Stimulated activated CD4-positive, alpha-beta T cell treated with anti-CD3 and anti-CD28 coated beads, Interleukin-12 subunit alpha, Interleukin-12 subunit beta, amount 100 ng/mL, for 24 hours (primary cell): ENCODE results near the gene SEMA3D.
"Not testable (repeated sequence)": the region's sequence is repeated elsewhere in the genome, so short reads cannot be mapped to it uniquely, and the experiment has no call there.

Experiments used
- DNase-seq, 2 experiments: peaks; one replicate each; pipeline ENCODE4 v3.0.0-alpha.2; 2020; ENCODE audit warnings: low read depth in 2 of 2

The SEMA3D gene

DNA sequence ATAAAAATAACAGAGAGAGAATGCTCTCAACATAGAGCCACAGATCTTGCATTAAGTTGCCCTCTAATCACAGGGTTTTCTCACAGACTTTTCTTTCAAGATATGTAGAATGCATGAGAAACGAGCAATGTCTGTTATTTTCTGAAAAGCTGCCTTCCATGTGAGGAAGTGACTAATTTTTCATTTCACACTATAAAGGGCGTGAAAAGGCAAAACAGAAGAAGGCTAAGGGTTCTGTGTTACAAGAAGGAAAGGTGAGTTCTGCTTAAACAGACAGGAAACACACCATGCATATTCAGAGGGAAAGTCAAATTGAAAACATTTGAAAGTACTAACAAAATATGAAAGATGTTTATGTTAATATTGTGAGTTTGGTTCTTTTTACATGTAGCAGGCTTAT lies 189.2 kb downstream of the SEMA3D start:
- DNase-seq, result no peak

DNA sequence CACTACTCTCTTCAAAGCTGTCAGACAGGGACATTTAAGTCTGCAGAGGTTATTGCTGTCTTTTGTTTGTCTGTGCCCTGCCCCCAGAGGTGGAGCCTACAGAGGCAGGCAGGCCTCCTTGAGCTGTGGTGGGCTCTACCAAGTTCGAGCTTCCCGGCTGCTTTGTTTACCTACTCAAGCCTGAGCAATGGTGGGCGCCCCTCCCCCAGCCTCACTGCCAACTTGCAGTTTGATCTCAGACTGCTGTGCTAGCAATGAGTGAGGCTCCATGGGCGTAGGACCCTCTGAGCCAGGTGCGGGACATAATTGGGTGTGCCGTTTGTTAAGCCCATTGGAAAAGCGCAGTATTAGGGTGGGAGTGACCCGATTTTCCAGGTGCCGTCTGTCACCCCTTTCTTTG lies 193.9 kb downstream of the SEMA3D start:
- not testable (repeated sequence) for DNase-seq

DNA sequence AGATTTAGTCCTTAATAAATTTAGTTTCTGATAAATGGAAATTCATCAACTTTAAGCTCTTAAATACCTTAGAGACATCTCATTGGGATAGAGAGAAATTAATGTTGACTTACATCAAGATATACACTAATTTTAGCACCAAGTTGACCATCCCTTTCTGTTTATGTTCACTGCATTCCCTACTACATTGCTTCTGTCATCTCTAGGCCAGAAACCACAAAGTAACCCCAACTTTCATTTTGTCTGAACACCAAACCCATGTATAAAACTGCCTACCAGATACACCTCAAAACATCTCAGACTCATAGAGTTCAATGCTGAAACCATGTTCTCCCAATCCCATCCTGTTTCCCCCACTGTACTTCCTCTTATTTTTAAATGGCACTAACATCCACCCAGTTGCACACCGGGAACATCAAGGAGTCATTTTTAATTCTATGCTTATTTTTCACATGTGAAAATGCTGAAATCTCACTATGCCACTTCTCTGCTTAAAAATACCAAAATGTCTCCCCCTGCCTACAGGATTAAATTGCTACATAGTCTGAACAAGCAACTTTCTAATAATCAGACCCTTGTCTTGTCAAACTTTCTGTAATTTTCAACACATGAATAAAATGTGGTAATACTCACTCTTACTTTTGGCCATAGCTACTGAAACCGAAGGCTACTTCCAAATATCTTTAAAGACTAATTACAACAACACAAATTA lies 201.6 kb downstream of the SEMA3D start:
- no peak for DNase-seq

DNA sequence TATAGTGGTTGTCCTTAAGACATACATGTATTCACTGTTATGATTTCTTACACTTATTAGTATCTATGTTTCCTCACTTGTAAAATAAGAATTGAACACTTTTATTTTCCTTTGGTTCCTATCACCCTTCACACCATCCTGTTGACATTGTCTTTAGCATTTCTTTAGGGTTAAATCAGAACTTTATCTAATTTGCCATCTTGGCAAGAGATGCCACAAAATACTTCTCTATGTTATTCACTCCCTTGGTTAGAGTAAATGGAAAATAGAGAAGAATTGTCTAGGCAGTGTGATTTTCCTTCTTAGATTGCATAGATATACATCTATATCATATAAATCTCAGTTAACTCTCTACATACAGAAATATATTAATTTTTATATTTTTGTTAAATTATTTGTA lies 204.7 kb downstream of the SEMA3D start:
- no peak for DNase-seq

DNA sequence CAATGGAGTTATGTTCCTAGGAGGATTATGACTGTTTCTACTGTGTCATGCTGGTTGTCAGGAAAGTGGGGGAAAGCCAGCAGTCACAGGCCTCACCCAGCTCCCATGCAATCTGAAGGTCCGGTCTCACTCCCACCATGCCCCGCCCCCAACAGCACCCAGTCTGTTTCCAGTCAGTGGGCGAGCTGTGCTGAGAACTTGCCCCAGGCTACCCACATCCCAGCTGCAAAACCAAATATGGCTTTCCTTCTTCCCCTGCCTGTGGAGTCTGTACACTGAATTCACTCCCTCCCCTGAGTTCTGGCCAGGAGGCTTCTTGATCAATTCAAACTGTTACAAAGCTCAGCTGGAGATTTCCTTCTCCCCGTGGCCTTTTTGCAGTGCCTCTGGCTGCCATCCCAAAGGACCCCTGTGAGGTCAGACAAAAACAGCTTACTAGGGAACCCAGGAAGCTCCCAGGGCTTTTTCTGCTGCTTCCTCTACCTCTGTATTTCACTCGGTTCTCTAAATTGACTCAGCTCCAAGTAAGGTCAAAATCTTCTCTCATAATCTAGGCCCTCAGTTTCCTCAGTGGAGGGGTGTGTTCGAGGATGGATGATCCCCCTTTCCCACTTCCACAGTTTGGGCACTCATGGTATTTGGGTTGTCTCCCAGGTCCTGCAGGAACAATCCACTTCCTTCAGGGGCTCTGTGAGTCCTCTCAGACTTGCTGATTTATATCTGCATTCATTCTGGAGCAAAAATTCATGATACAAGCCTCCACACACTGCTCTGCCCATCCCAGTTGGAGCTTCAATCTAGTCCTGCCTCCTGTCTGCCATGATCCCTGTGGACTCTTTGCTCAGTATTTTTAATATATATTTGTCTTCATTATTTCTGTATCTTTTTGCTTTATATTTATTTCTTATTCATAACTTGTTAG lies 205.5 kb downstream of the SEMA3D start:
- DNase-seq, result no peak

DNA sequence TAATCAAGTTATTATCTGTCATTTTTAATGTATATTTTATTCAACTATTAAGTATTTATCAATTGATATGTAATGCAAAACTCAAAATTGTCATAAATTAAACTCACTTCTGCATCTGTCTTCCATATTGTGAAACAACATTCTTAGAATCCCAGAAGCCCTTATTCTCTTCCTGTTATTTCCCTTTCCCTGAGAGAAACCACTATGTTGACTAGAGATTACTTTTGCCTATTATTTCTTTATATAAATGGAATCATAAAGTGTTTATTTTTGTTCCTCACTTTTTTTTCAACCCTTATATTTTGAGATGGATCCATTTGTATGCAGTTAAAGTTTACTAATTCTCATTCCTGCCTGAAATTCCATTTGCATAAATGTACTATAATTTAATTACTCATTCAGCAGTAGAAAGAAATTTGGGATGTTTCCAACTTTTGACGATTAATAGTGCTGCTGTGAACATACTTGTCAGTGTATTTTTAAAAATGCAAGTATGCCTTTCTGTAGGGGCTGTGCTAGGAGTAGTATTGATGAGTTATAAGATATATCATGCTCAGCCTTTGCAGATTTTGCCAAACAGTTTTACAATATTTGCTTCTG lies 211.2 kb downstream of the SEMA3D start:
- DNase-seq, result no peak

DNA sequence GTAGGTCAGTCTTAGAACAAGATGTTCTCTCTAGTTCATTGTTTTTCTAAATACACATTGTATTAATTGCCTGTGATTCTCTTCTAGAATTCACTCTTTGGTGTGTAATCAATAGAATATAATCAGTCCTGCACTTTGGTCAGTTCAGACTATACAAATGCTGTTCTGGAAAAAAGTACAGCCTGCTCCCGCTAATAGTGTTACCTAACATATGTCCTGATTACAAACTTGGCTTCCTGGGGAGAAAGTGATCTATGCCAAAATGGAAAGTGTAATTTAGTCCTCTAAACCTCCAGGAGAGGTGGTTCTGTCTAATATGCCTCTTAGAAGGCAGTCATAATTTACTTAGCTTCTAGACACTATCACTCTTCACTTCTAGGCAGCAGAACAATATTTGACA lies 215.5 kb downstream of the SEMA3D start:
- DNase-seq, result no peak

DNA sequence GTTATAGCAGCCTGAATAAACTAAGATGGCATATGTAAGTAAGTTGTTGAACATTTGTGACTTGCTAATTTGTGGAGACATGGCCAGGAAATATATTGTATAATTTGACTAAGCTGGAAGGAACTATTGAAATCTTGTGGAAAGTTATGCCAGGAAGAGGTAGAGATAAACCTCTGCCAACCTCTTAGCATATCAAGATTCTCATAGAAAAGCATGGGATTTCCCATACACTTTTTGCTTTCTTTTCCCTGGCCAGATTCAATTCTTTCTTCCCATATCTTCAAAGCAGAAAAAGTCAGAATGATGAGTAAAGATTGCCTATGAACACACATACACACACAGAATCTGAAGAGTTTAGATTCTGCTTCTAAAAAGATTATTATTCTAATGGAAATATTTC lies 216.2 kb downstream of the SEMA3D start:
- no peak for DNase-seq

DNA sequence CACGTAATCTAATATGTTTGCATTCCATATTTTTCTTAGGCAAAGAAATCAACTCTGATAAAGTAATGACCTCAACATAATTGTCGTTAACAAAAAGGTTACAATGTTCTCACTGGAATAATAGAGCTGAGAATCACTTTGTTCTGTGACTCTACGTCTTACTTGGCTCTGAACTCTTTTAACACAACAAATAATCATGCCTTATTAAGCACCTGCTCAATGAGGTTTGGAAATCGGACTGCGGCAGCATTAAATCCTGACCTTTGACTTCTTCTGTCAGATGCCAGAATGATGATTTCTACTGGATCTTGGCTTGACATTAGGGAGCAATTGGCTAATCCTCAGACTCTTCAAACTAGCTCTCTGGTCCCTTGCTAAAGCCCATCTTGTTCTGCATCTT lies 233.6 kb downstream of the SEMA3D start:
- DNase-seq, result no peak

DNA sequence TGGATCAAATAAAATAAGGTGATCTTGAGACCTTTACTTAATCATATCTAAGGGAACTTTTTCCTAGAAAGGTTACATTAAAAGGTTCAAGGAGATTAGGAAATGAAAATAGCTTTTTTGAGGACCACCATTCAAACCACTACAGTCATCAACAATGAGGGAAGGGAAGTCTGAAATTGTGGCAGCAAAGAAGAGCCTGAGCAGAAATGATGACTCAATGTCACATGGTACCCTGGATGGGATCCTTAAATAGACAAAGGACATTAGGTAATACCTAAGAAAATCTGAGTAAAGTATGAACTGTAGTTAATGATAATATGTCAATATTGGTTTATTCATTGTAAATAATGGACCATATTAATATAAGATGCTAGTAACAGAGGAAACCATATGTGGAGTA lies 236.0 kb downstream of the SEMA3D start:
- no peak for DNase-seq

DNA sequence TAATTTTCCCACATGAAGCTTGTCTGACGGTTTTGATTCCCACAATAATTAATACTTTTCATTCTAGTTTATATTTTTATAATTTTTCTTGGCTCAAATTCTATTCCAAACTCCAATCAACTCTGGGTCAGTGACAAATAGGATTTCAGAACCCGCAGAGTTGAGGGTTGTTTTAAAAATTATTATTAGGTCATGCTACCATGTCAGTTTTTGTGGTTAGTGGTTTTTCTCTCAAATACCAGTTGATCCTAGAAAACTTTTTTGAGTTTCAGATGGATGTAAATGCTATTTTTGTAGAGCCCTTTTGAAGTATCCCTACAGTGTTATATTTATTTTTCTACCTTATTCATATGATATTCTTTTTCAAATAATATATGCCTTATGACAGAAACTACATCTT lies 237.4 kb downstream of the SEMA3D start:
- DNase-seq, result no peak

DNA sequence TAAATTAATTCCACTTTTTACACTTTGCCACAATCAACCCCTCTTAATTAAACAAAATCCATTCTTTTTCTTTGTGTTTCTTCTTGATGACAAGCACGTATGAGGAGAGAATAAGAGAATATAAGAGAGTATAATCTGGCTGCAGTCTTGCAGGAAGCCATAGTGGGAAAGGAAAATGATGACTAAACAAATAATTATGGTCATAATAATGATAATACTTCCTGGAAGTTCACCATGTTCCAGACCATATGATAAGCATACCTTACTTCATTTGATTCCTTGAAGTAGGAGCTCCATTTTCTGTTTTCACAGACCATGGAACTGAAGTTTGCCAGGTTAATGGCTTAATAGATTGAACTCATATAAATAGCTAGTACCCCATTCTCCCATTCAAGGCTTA lies 237.8 kb downstream of the SEMA3D start:
- DNase-seq, result no peak

DNA sequence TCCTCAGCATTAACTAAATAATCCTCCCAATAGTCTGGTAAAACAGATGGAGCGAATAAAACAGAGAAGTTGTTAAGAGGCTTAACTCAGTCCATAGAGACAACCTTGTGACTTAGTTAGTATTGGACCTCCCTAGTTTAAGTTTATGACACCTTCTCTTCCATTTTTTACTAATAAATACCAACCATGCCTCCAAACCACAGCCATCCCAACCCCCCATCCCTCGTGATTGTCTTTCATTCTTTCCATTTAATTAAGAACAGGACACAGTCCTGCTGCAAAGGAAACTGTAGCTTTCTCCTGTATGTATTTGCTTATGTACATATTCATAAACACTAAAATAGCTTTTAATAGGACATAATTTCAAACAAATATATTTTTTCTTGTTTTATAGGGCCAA lies 238.2 kb downstream of the SEMA3D start:
- DNase-seq, result no peak

DNA sequence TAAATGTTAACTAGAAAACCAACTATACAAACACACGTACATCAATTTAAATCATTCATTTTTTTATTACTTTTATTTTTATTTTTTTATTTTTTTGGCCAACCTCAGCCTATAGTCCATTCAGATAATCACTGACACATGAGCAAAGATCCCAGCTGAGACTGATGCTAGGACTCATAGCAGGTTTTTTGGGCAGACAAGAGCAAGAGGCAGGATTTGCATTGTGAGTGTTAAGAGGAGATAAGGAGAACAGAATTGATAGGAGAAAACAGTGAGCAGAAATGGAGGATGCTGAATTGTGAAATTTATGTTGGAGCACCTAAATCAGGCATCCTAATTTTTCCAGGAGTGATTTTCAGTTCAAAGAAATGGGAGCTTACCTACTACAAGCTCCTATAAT lies 240.3 kb downstream of the SEMA3D start:
- DNase-seq, result no peak
